Prostate gland (tissue), 2 donors: ENCODE results near the gene SHCBP1L. TPM values are rescaled to one million over a fixed set of nuclear protein-coding genes. Genes with fewer than 3 reads are reported as not detected.

Experiments
- DNase-seq: peaks from one replicate; pipeline ENCODE4 v3.0.0-alpha.2; 2019; ENCODE audit warnings: low spot score
- H3K27ac ChIP-seq, 2 donors: fragments of 200-600 bp; sonication (generic); 2 replicates each; pipeline ENCODE4 v1.5.1; 2017 to 2019
- H3K27me3 ChIP-seq: fragments of 200-600 bp; sonication (generic); replicated peaks from 2 replicates; pipeline ENCODE4 v1.5.1; 2019; ENCODE audit not compliant: insufficient read depth
- H3K36me3 ChIP-seq, 2 donors: fragments of 200-600 bp; sonication (generic); 1 replicate in 1 of 2; 2 replicates in 1 of 2; pipeline versions ENCODE4 v1.5.1 to v1.8.1; 2017 to 2019
- H3K4me1 ChIP-seq: fragments of 200-600 bp; sonication (generic); replicated peaks from 2 replicates; pipeline ENCODE4 v1.5.1; 2019
- H3K4me3 ChIP-seq, 2 donors: fragments of 200-600 bp; sonication (generic); 2 replicates each; pipeline ENCODE4 v1.5.1; 2017 to 2019
- H3K9me3 ChIP-seq: fragments of 200-600 bp; sonication (generic); 2 replicates; pipeline ENCODE4 v1.5.1; 2017
- POLR2A ChIP-seq: fragments of 450-650 bp; IDR thresholded peaks from one replicate; pipeline ENCODE4 v1.6.1; 2016; ENCODE audit warnings: antibody characterized with exemption, mild to moderate bottlenecking
- POLR2AphosphoS5 ChIP-seq: sonication (generic); formaldehyde crosslinking; IDR thresholded peaks from one replicate; pipeline ENCODE4 v1.6.1; 2017; ENCODE audit warnings: antibody characterized with exemption
- WGBS: methylation state at CpG from one replicate; pipeline ENCODE4 v1.1.5; 2018; 5-methylcytosine and 5-hydroxymethylcytosine counted together
- intact Hi-C: fragments of 100-400 bp; cut with DNase I; formaldehyde crosslinking; loops from one replicate; pipeline ENCODE4 v1.14.2; 2022
- small RNA-seq, 2 donors: library from RNA; depleted of rRNA; stranded (forward); fragments of <200 nt; gene quantifications; one replicate each; pipeline ENCODE3, GENCODE V24; 2016
- total RNA-seq, 2 donors: library from RNA; depleted of rRNA; stranded (reverse); fragments of >200 nt; gene quantifications; one replicate each; pipeline ENCODE4 v1.1.0, GENCODE V29; 2016
- TF ChIP-seq, protein P1 (sequence below), 4 experiments: fragments of 200-600 bp in 2 of 4; fragments of 450-650 bp in 2 of 4; sonication (generic) in 2 of 4; IDR thresholded peaks; 1 replicate in 3 of 4; 2 replicates in 1 of 4; pipeline ENCODE4 v1.5.1; 2016 to 2019; ENCODE audit warnings: antibody characterized with exemption in 4 of 4, mild to moderate bottlenecking in 2 of 4, moderate library complexity in 2 of 4

The SHCBP1L gene
- total RNA-seq, 2 donors from 2014 or later: 23.9 TPM; not detected in 1

DNA sequence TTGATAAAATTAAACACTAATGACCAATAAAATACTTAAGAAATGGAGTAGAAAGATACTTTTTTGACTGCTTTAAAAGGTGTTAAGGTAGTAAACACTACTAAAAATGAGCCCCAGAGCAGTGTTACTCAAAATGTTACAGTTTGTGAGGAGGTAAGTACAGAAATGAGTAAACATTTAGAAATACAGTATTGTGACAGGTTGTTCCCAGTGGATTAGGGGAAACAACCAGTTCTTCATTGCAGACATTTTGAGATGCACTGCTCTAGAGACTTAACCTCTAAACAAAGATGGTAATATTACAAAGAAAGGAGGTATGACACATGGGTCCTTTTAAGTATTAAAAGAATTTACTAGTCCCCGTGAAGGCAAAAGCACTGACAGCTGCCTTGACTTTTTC lies 101.1 kb downstream of the SHCBP1L start:
- Histone ChIP-seq H3K4me3 (no peak overlapping the region), H3K9me3 (no peaks in the 10 kb centered on the region), H3K4me1 (no peaks in the 10 kb centered on the region), H3K36me3 (peaks cover 14 to 19% of the 10 kb centered on the region in 2 donors), H3K27me3 (no peaks in the 10 kb centered on the region), H3K27ac (no peak overlapping the region)
- DNase-seq: no peak
- intact Hi-C loops: no loop called here
- no peak for TF ChIP-seq POLR2A
- WGBS: 67% methylated on average over 1 of the region's 1 CpG

DNA sequence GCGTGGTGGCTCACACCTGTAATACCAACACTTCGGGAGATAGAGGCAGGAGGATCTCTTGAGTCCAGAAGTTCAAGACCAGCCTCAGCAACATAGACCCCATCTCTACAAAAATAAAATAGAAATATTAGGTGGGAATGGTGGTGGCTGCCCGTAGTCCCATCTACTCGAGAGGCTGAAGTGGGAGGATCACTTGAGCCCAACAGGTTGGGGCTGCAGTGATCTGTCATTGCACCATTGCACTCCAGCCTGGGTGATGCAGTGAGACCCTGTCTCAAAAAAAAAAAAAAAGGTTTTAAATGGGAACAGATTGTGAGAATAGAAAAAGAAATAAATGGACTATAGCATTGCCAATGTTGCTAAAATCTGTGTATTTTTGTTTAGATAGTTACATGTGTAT lies 102.6 kb downstream of the SHCBP1L start:
- TF ChIP-seq, protein P1, sequence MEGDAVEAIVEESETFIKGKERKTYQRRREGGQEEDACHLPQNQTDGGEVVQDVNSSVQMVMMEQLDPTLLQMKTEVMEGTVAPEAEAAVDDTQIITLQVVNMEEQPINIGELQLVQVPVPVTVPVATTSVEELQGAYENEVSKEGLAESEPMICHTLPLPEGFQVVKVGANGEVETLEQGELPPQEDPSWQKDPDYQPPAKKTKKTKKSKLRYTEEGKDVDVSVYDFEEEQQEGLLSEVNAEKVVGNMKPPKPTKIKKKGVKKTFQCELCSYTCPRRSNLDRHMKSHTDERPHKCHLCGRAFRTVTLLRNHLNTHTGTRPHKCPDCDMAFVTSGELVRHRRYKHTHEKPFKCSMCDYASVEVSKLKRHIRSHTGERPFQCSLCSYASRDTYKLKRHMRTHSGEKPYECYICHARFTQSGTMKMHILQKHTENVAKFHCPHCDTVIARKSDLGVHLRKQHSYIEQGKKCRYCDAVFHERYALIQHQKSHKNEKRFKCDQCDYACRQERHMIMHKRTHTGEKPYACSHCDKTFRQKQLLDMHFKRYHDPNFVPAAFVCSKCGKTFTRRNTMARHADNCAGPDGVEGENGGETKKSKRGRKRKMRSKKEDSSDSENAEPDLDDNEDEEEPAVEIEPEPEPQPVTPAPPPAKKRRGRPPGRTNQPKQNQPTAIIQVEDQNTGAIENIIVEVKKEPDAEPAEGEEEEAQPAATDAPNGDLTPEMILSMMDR (IDR thresholded peaks at IDR 0.05): no peak
- TF ChIP-seq POLR2AphosphoS5: no peak
- TF ChIP-seq POLR2A: no peak
- intact Hi-C loops: no loop called here
- H3K9me3 ChIP-seq: no peaks in the 10 kb centered on the region
- no peak overlapping the region for H3K27ac ChIP-seq
- H3K4me1 ChIP-seq: no peaks in the 10 kb centered on the region
- 97% methylated on average over 4 of the region's 4 CpGs for WGBS
- H3K36me3 ChIP-seq: peaks cover 7 to 17% of the 10 kb centered on the region in 2 donors
- H3K27me3 ChIP-seq: no peaks in the 10 kb centered on the region
- no peak overlapping the region for H3K4me3 ChIP-seq
- DNase-seq: no peak

Small RNAs within 50 kb of the gene (small RNA-seq; reads per million reads assigned to genes)
- gene HMGN1P4: 0 reads per million in 2 donors
- 0 reads per million in 2 donors for gene RNU6-41P

Other genes starting within 250 kb of the SHCBP1L start
- gene NPL, start 163.4 kb downstream of the SHCBP1L start, total RNA-seq: 1 to 10 TPM; 2.2 to 6.8 TPM
- gene DHX9, start 113.8 kb downstream of the SHCBP1L start, total RNA-seq: 100 to 1,000 TPM in 1 of 2 donors, 10 to 100 TPM in 1; 97.4 to 103 TPM
- 100 to 1,000 TPM in 1 of 2 donors, 10 to 100 TPM in 1; 39.3 to 141 TPM for gene LAMC1, start 70.3 kb upstream of the SHCBP1L start, total RNA-seq
- 10 to 100 TPM in 1 of 2 donors, 1 to 10 TPM in 1; 9.3 to 11.6 TPM for gene LAMC2, start 233.1 kb upstream of the SHCBP1L start, total RNA-seq